IPS DF 4.7 (cell line): Measurements from ENCODE around the gene ZNF154.

Source experiments
- DNase-seq: peaks from one replicate; pipeline ENCODE4 v3.0.0-alpha.2; 2013; ENCODE audit warnings: low spot score; ENCODE audit errors: extremely low read depth

The ZNF154 gene

GRCh38 chr19:57682226-57682766, 26.7 kb downstream of the ZNF154 start:
- no peak for DNase-seq

- no peak for DNase-seq
Measured at GRCh38 chr19:57675881-57676280, 33.1 kb downstream of the ZNF154 start.

GRCh38 chr19:57672466-57672865, 36.5 kb downstream of the ZNF154 start:
- DNase-seq = no peak

- no peak for DNase-seq
Measured at GRCh38 chr19:57671124-57671895, 37.7 kb downstream of the ZNF154 start.

GRCh38 chr19:57668635-57669034, 40.4 kb downstream of the ZNF154 start, which contains the start of gene ZSCAN4:
Gene ZSCAN4 (plus strand): TSS chr19:57668935. CDS start chr19:57676146, 7,211 bp downstream.
- no peak for DNase-seq

- DNase-seq = no peak
Measured at GRCh38 chr19:57667228-57667627, 41.8 kb downstream of the ZNF154 start.

- no peak for DNase-seq
Measured at GRCh38 chr19:57665261-57665806, 43.7 kb downstream of the ZNF154 start.

GRCh38 chr19:57664269-57665127, 44.5 kb downstream of the ZNF154 start:
- DNase-seq = no peak

GRCh38 chr19:57656346-57656745, 52.7 kb downstream of the ZNF154 start:
- no peak for DNase-seq

- DNase-seq = no peak
Measured at GRCh38 chr19:57655443-57655842, 53.6 kb downstream of the ZNF154 start.

- no peak for DNase-seq
Measured at GRCh38 chr19:57653689-57654088, 55.3 kb downstream of the ZNF154 start.

GRCh38 chr19:57651654-57651996, 57.4 kb downstream of the ZNF154 start:
- DNase-seq = no peak

- no peak for DNase-seq
Measured at GRCh38 chr19:57648331-57649003, 60.5 kb downstream of the ZNF154 start.
